ENCODE measurements around the gene CRIM1.

Gene CRIM1

DNA sequence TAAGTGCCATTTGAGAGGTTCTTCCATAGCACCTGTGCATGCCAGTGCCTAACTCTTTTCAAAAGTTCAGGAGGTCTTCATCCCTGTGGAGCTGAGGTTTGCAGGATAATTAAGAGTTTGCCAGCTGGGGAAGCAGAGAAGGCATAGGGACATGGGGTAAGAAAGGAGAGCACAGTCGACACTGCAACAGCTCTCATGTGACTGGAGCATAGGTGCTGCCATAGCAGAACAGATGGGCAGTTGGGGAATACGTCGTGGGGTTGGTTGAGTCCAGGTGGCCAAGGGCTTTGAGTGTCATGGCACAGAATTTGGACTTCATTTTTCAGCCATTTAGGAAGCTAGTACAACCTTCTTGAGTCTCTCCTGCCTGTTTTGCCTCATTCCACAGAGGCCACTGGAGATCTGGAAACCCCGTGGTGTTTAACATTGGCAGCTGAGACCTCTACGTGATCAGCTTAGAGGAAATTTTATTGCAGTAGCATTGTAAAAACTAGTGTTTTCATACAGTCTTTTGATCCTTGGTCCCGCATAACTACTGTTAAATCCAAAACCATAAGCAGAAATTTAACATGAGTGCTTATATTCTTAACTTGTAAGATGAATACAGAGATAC lies 65.1 kb downstream of the CRIM1 start:
- no peak for TF ChIP-seq BACH2 (CRISPR knock-in tag; IDR thresholded peaks at IDR 0.05; ENCODE audit: borderline replicate concordance)
- no peak for TF ChIP-seq PPARA (CRISPR knock-in tag; IDR thresholded peaks at IDR 0.05; ENCODE audit: borderline replicate concordance)
- TF ChIP-seq ZNF565 (CRISPR knock-in tag; conservative IDR thresholded peaks at IDR 0.05; ENCODE audit: low read depth), result no peak
- TF ChIP-seq RARB (CRISPR knock-in tag; IDR thresholded peaks at IDR 0.05), result no peak
- no peak for TF ChIP-seq TCF4 (CRISPR knock-in tag; IDR thresholded peaks at IDR 0.05; ENCODE audit: borderline replicate concordance)
- no peak for TF ChIP-seq ESRRG (CRISPR knock-in tag; IDR thresholded peaks at IDR 0.05)
- no peak for TF ChIP-seq ISL1 (CRISPR knock-in tag; IDR thresholded peaks at IDR 0.05)
- no peak for TF ChIP-seq ZFP30 (CRISPR knock-in tag; IDR thresholded peaks at IDR 0.05)
- TF ChIP-seq ZNF70 (CRISPR knock-in tag; IDR thresholded peaks at IDR 0.05), result no peak
- TF ChIP-seq CREB5 (CRISPR knock-in tag; IDR thresholded peaks at IDR 0.05; ENCODE audit: low read depth), result no peak
- no peak; the same call in 2 of the 3 replicates for ATAC-seq

GRCh38 chr2:36421379-36421778 lies 65.8 kb downstream of the CRIM1 start:
- TF ChIP-seq RARB (CRISPR knock-in tag; IDR thresholded peaks at IDR 0.05) (no peak), CSDC2 (CRISPR knock-in tag; IDR thresholded peaks at IDR 0.05) (no peak), TCF4 (CRISPR knock-in tag; IDR thresholded peaks at IDR 0.05; ENCODE audit: borderline replicate concordance) (no peak), POU6F1 (CRISPR knock-in tag; IDR thresholded peaks at IDR 0.05; ENCODE audit: borderline replicate concordance, low read depth) (no peak), ZNF70 (CRISPR knock-in tag; IDR thresholded peaks at IDR 0.05) (no peak), CSRNP3 (CRISPR knock-in tag; IDR thresholded peaks at IDR 0.05) (no peak), GLIS3 (CRISPR knock-in tag; IDR thresholded peaks at IDR 0.05) (no peak), PPARA (CRISPR knock-in tag; IDR thresholded peaks at IDR 0.05; ENCODE audit: borderline replicate concordance) (no peak), ISL1 (CRISPR knock-in tag; IDR thresholded peaks at IDR 0.05) (no peak), TSHZ2 (CRISPR knock-in tag; IDR thresholded peaks at IDR 0.05) (no peak), ZNF8 (CRISPR knock-in tag; IDR thresholded peaks at IDR 0.05) (no peak), ZFP30 (CRISPR knock-in tag; IDR thresholded peaks at IDR 0.05) (no peak), ZFP3 (CRISPR knock-in tag; IDR thresholded peaks at IDR 0.05) (no peak), ESRRG (CRISPR knock-in tag; IDR thresholded peaks at IDR 0.05) (no peak), BACH2 (CRISPR knock-in tag; IDR thresholded peaks at IDR 0.05; ENCODE audit: borderline replicate concordance) (no peak)
- TF ChIP-seq, protein P1, sequence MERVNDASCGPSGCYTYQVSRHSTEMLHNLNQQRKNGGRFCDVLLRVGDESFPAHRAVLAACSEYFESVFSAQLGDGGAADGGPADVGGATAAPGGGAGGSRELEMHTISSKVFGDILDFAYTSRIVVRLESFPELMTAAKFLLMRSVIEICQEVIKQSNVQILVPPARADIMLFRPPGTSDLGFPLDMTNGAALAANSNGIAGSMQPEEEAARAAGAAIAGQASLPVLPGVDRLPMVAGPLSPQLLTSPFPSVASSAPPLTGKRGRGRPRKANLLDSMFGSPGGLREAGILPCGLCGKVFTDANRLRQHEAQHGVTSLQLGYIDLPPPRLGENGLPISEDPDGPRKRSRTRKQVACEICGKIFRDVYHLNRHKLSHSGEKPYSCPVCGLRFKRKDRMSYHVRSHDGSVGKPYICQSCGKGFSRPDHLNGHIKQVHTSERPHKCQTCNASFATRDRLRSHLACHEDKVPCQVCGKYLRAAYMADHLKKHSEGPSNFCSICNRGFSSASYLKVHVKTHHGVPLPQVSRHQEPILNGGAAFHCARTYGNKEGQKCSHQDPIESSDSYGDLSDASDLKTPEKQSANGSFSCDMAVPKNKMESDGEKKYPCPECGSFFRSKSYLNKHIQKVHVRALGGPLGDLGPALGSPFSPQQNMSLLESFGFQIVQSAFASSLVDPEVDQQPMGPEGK (CRISPR knock-in tag; IDR thresholded peaks at IDR 0.05; ENCODE audit: borderline replicate concordance), result no peak
- no peak for ATAC-seq

DNA sequence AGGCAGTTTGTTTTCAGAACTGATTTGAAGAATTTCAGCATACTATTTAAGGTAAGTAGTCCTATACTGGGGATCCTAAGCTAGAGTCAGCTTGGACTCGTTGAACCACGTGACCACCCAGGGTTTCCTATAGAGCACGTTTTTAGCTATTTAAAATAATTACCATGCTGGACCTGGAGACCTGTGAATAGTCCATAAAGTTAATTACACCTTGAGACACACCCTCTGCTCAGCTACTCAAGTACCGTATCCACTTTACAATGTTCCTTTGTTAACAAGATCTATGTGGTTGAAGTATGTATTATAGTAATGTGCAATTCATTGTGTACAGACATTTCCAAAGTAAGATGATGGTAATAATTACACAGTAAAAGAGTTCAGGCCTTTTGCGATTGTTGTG lies 67.6 kb downstream of the CRIM1 start:
- TF ChIP-seq ESRRG (CRISPR knock-in tag; IDR thresholded peaks at IDR 0.05) (no peak), CSDC2 (CRISPR knock-in tag; IDR thresholded peaks at IDR 0.05) (no peak), TOX (CRISPR knock-in tag; IDR thresholded peaks at IDR 0.05; ENCODE audit: borderline replicate concordance) (no peak), TCF4 (CRISPR knock-in tag; IDR thresholded peaks at IDR 0.05; ENCODE audit: borderline replicate concordance) (no peak), ZC3H10 (CRISPR knock-in tag; IDR thresholded peaks at IDR 0.05) (no peak), ZNF70 (CRISPR knock-in tag; IDR thresholded peaks at IDR 0.05) (no peak), CREB5 (CRISPR knock-in tag; IDR thresholded peaks at IDR 0.05; ENCODE audit: low read depth) (no peak), ZNF565 (CRISPR knock-in tag; conservative IDR thresholded peaks at IDR 0.05; ENCODE audit: low read depth) (no peak), RARB (CRISPR knock-in tag; IDR thresholded peaks at IDR 0.05) (no peak), ISL1 (CRISPR knock-in tag; IDR thresholded peaks at IDR 0.05) (no peak), ZFP30 (CRISPR knock-in tag; IDR thresholded peaks at IDR 0.05) (no peak), TSHZ2 (CRISPR knock-in tag; IDR thresholded peaks at IDR 0.05) (no peak), OSR1 (CRISPR knock-in tag; IDR thresholded peaks at IDR 0.05) (no peak), ZFP3 (CRISPR knock-in tag; IDR thresholded peaks at IDR 0.05) (no peak), BACH2 (CRISPR knock-in tag; IDR thresholded peaks at IDR 0.05; ENCODE audit: borderline replicate concordance) (no peak), SNAI2 (CRISPR knock-in tag; IDR thresholded peaks at IDR 0.05) (no peak)
- no peak for ATAC-seq
